ENCODE measurements around the gene BUB1. TPM values are rescaled to one million over a fixed set of nuclear protein-coding genes. Genes with fewer than 3 reads are reported as not detected.
A peak's percentile ranks its signal among the peaks of the same experiment; 100 is the strongest.
"Not testable (repeated sequence)": the region's sequence is repeated elsewhere in the genome, so short reads cannot be mapped to it uniquely, and the experiment has no call there.

BUB1 gene
- total and polyA plus RNA-seq, 12 donors, result 0.12 to 4.5 (median 0.48) TPM

DNA sequence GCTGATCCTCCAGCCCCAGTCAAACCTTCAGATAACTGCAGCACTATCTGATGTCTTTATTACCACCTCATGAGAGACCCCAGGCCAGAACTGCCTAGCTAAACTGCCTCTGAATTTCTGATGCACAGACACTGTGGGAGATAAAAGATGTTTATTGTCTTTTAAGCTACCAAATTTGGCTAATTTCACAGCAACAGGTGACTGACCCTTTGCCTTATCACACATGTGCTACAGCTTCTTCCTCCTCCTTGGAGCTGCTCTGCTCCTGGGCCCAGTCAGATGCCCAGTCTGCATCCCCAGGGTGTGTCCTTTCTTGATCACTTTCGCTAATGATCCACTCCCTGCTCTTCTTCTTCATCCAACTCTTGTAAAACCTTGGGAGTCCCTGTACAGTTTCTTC lies 34.9 kb upstream of the BUB1 start:
- DNase-seq (no peak), ATAC-seq (no peak)
- no peak overlapping the region for H3K27ac ChIP-seq
- H3K9me3 ChIP-seq, result no peaks in the 10 kb centered on the region
- no peaks in the 10 kb centered on the region for H3K36me3 ChIP-seq
- peaks cover 0 to 10% (median 7%) of the 10 kb centered on the region in 9 donors for H3K4me1 ChIP-seq
- 80 to 95% methylated on average over 1 of the region's 1 CpG for WGBS, 2 donors
- peaks cover 0 to 25% (median 15%) of the 10 kb centered on the region in 7 donors for H3K27me3 ChIP-seq
- no peak for TF ChIP-seq CTCF (IDR thresholded peaks at IDR 0.05)
- intact Hi-C loops (cut with DNase I), result no loop called here
- no peak overlapping the region for H3K4me3 ChIP-seq

GRCh38 chr2:110708455-110708854 lies 30.6 kb upstream of the BUB1 start:
- no peaks in the 10 kb centered on the region for H3K36me3 ChIP-seq
- H3K27me3 ChIP-seq, result peaks cover 0 to 38% (median 15%) of the 10 kb centered on the region in 7 donors
- 32 to 43% methylated on average over 1 of the region's 1 CpG for WGBS, 2 donors
- DNase-seq (no peak), ATAC-seq (no peak)
- no peaks in the 10 kb centered on the region for H3K4me1 ChIP-seq
- TF ChIP-seq CTCF (IDR thresholded peaks at IDR 0.05), result no peak
- H3K4me3 ChIP-seq, result no peak overlapping the region
- no peaks in the 10 kb centered on the region for H3K9me3 ChIP-seq
- peak overlapping the region in 1 of 10 donors; percentile 50 for H3K27ac ChIP-seq
- intact Hi-C loops (cut with DNase I), result no loop called here

GRCh38 chr2:110707386-110707965 lies 29.6 kb upstream of the BUB1 start:
- 73 to 75% methylated on average over 1 of the region's 1 CpG for WGBS, 2 donors
- DNase-seq (no peak), ATAC-seq (no peak)
- Histone ChIP-seq H3K9me3 (no peaks in the 10 kb centered on the region), H3K27ac (no peak overlapping the region), H3K27me3 (peaks cover 0 to 38% (median 15%) of the 10 kb centered on the region in 7 donors), H3K36me3 (no peaks in the 10 kb centered on the region), H3K4me3 (no peak overlapping the region), H3K4me1 (no peaks in the 10 kb centered on the region)
- intact Hi-C loops (cut with DNase I), result no loop called here
- TF ChIP-seq CTCF (IDR thresholded peaks at IDR 0.05), result no peak

DNA sequence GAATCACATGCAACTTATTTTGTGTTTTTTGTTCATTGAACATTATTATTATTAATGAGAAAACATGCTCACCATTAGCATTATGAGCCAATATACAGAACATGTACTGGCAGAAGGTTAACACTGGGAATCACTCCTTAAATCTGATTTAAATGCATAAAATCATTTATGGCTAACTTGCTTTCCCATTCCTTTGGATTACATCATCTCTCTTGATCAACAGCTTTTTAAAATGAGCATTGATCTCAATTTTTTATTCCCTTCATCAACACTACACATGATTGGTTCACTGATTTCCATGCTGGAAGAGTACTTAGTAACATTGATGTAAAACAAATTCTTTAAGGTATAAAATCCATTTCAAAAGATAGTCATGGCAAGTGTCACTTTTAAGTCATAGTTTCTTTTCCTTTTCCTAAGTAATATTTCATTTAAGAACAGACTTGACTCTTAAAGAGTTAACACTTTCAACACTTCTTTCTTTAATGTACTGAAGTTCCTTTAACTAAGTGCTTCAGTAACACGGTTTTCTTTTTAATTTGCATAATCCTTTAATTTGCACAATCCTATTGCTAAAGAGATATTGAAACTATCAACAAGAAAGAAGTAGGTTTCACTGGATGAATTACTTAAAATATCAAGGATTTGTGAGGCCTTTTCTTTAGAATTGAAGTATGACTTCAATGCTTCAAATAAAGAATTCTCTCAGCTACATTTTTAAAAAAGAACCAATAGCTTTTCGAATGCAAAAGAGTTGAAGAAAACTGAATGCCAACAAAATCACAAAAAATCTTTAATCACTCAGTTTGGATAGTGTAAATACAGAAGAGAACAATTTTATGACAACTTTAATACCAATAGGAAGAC lies 24.9 kb upstream of the BUB1 start:
- H3K27ac ChIP-seq, result no peak overlapping the region
- intact Hi-C loops (cut with DNase I), result no loop called here
- no peaks in the 10 kb centered on the region for H3K4me1 ChIP-seq
- H3K4me3 ChIP-seq, result no peak overlapping the region
- 60 to 65% methylated on average over 2 of the region's 2 CpGs for WGBS, 2 donors
- H3K36me3 ChIP-seq, result no peaks in the 10 kb centered on the region
- peaks cover 0 to 16% (median 0%) of the 10 kb centered on the region in 7 donors for H3K27me3 ChIP-seq
- no peak for TF ChIP-seq CTCF (IDR thresholded peaks at IDR 0.05)
- ATAC-seq, result no peak
- no peaks in the 10 kb centered on the region for H3K9me3 ChIP-seq
- no peak for DNase-seq

DNA sequence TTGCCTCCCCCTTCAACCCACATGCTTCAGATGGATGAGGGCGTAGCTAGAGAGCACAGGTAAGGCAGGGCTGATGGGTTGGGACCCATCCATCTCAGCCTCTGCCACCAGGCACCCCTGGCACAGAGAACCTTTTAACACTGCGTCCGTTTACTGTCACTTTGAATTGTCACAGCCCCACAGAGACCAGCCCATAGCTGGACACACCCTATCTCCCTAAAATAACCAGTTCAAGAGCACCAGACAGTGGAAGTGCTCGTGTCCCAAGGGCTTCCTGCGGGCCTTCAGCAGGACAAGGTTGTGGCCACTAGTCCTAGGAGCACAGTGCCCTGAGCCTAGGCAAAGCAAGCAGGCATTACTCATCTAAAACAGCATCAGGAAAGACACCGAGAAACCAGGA lies 20.4 kb upstream of the BUB1 start:
- peak in 1 of 8 donors; percentile 85 for ATAC-seq
- H3K4me3 ChIP-seq; DNase-seq; H3K27me3 ChIP-seq; H3K9me3 ChIP-seq; H3K4me1 ChIP-seq; H3K36me3 ChIP-seq; intact Hi-C loops (cut with DNase I); H3K27ac ChIP-seq: not testable (repeated sequence)
- no CpG with 5 or more reads among the region's 6 CpGs for WGBS, 2 donors

DNA sequence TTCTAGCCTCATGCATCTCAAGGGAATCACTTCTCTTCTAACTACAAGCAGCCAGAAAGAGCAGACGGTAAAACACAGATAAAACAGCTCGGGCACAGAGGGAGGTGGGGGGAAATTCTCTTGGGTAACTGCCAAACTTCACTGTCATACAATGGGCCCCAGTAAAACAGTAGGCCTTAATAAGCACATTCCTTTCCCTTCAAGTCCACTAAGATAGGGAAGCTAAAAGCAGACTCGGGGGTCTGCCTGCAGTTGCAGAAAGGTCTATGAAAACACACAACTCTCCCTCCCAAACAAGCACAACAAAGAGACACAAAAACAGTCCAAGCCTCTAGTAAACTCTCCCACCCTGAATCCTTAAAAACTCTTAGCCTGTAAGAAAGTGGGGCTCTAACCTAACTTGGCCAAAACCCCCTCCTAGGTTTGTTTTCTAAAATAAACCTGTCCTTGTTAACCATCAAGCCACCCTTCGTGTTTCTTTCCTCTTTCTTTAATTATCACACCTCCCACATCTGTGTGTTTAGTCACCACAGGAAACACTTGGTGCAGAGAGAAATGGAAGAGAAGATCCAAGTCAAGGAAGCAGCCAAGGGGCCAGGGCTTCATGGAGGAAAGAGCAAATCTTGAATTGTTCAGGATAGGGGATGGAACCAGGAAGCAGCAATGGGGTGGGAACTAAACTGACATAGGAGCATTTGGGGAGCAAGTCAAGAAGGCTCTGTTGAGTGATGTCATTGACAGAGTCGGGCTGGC lies 17.5 kb upstream of the BUB1 start:
- not testable (repeated sequence) for ATAC-seq
- WGBS, 2 donors, result 21% methylated on average over 4 to 5 of the region's 5 CpGs

More for the DNA sequence above, 17.5 kb upstream of the BUB1 start:
- intact Hi-C loops (cut with DNase I); H3K4me1 ChIP-seq; H3K27ac ChIP-seq; H3K4me3 ChIP-seq; H3K27me3 ChIP-seq; H3K36me3 ChIP-seq; H3K9me3 ChIP-seq; DNase-seq: not testable (repeated sequence)
